H9 (cell line): ENCODE measurements around the gene GTF3C1. TPM values are rescaled to one million over a fixed set of nuclear protein-coding genes. Genes with fewer than 3 reads are reported as not detected.

ENCODE experiments used
- DNase-seq: peaks from one replicate; pipeline ENCODE4 v3.0.0-alpha.2; 2017
- H2AFZ ChIP-seq: one replicate; pipeline ENCODE4 v1.6.1; 2013; ENCODE audit warnings: mild to moderate bottlenecking, low read length, control low read depth, moderate library complexity
- H2AK5ac ChIP-seq: 2 replicates; pipeline ENCODE4 v1.6.1; 2013; ENCODE audit warnings: low read length, control low read depth, mixed read lengths; ENCODE audit not compliant: insufficient read length
- H2BK120ac ChIP-seq: one replicate; pipeline ENCODE4 v1.6.1; 2013; ENCODE audit warnings: low read depth, mild to moderate bottlenecking, low read length, control low read depth, inconsistent platforms; ENCODE audit not compliant: poor library complexity, severe bottlenecking
- H2BK12ac ChIP-seq: 2 replicates; pipeline ENCODE4 v1.6.1; 2013; ENCODE audit warnings: low read length, control low read depth, mixed read lengths, low read depth; ENCODE audit not compliant: insufficient read length
- H2BK15ac ChIP-seq: 2 replicates; pipeline ENCODE4 v1.6.1; 2013; ENCODE audit warnings: low read depth, low read length, control low read depth
- H2BK20ac ChIP-seq: one replicate; pipeline ENCODE4 v1.6.1; 2013; ENCODE audit warnings: low read depth, mild to moderate bottlenecking, low read length, control low read depth, inconsistent platforms; ENCODE audit not compliant: poor library complexity, severe bottlenecking
- H2BK5ac ChIP-seq: 2 replicates; pipeline ENCODE4 v1.6.1; 2013; ENCODE audit warnings: low read length, control low read depth, mixed read lengths; ENCODE audit not compliant: insufficient read length
- H3K14ac ChIP-seq: 2 replicates; pipeline ENCODE4 v1.6.1; 2013; ENCODE audit warnings: low read length, control low read depth; ENCODE audit not compliant: insufficient read depth
- H3K18ac ChIP-seq: 2 replicates; pipeline ENCODE4 v1.6.1; 2013; ENCODE audit warnings: low read depth, mild to moderate bottlenecking, mixed read lengths, low read length, control low read depth; ENCODE audit not compliant: insufficient read length
- H3K23ac ChIP-seq: 2 replicates; pipeline ENCODE4 v1.6.1; 2013; ENCODE audit warnings: low read length, control low read depth, mixed read lengths, low read depth; ENCODE audit not compliant: insufficient read length
- H3K23me2 ChIP-seq: 2 replicates; pipeline ENCODE4 v1.6.1; 2013; ENCODE audit warnings: low read depth, mild to moderate bottlenecking, mixed read lengths, low read length, control low read depth; ENCODE audit not compliant: insufficient read length, poor library complexity, severe bottlenecking
- H3K27ac ChIP-seq: 2 replicates; pipeline ENCODE4 v1.5.1; 2013; ENCODE audit warnings: low read length, control low read depth, mixed read lengths, low read depth; ENCODE audit not compliant: insufficient read length
- H3K27me3 ChIP-seq: 2 replicates; pipeline ENCODE4 v1.6.1; 2013; ENCODE audit warnings: low read length, control low read depth, inconsistent platforms; ENCODE audit not compliant: insufficient read depth
- H3K4ac ChIP-seq: 2 replicates; pipeline ENCODE4 v1.6.1; 2013; ENCODE audit warnings: low read depth, mild to moderate bottlenecking, control low read depth, inconsistent platforms, low read length, moderate library complexity
- H3K4me1 ChIP-seq: 2 replicates; pipeline ENCODE4 v1.6.1; 2013; ENCODE audit warnings: low read length, control low read depth, inconsistent platforms; ENCODE audit not compliant: insufficient read depth
- H3K4me2 ChIP-seq: 2 replicates; pipeline ENCODE4 v1.6.1; 2013; ENCODE audit warnings: low read length, control low read depth, mixed read lengths; ENCODE audit not compliant: insufficient read length, insufficient read depth
- H3K56ac ChIP-seq: 2 replicates; pipeline ENCODE4 v1.6.1; 2013; ENCODE audit warnings: low read depth, mild to moderate bottlenecking, mixed read lengths, low read length, control low read depth; ENCODE audit not compliant: insufficient read length
- H3K79me1 ChIP-seq: 2 replicates; pipeline ENCODE4 v1.6.1; 2013; ENCODE audit warnings: low read depth, mild to moderate bottlenecking, moderate library complexity, low read length, control low read depth, inconsistent platforms; ENCODE audit not compliant: insufficient read depth, poor library complexity, severe bottlenecking
- H3K79me2 ChIP-seq: 2 replicates; pipeline ENCODE4 v1.6.1; 2013; ENCODE audit warnings: low read length, control low read depth, inconsistent platforms; ENCODE audit not compliant: insufficient read depth
- H3K9ac ChIP-seq: 2 replicates; pipeline ENCODE4 v1.6.1; 2013; ENCODE audit warnings: low read length, control low read depth, mixed read lengths; ENCODE audit not compliant: insufficient read length; ENCODE audit errors: extremely low read depth
- H3K9me3 ChIP-seq: one replicate; pipeline ENCODE4 v1.6.1; 2013; ENCODE audit warnings: low read depth, low read length, inconsistent platforms; ENCODE audit not compliant: control insufficient read depth
- H3T11ph ChIP-seq: one replicate; pipeline ENCODE4 v1.6.1; 2013; ENCODE audit warnings: mild to moderate bottlenecking, low read length, control low read depth, inconsistent platforms
- H4K20me1 ChIP-seq: one replicate; pipeline ENCODE4 v1.6.1; 2013; ENCODE audit not compliant: control insufficient read depth, insufficient read length, insufficient read depth
- H4K5ac ChIP-seq: 2 replicates; pipeline ENCODE4 v1.6.1; 2013; ENCODE audit warnings: low read depth, mild to moderate bottlenecking, mixed read lengths, low read length, control low read depth; ENCODE audit not compliant: insufficient read length
- H4K8ac ChIP-seq: replicated peaks from 2 replicates; pipeline ENCODE4 v1.6.1; 2013; ENCODE audit warnings: low read length, control low read depth, mixed read lengths, low read depth; ENCODE audit not compliant: insufficient read length
- H4K91ac ChIP-seq: 2 replicates; pipeline ENCODE4 v1.6.1; 2013; ENCODE audit warnings: low read depth, mild to moderate bottlenecking, moderate library complexity, mixed read lengths, low read length, control low read depth; ENCODE audit not compliant: insufficient read length
- H3K27ac Mint-ChIP-seq, 3 experiments: 2 replicates in 2 of 3; 3 replicates in 1 of 3; pipeline ENCODE4 v1.8.0; 2020 to 2021; ENCODE audit warnings: mixed read lengths in 3 of 3, mild to moderate bottlenecking in 1 of 3, moderate library complexity in 1 of 3
- H3K27me3 Mint-ChIP-seq: 2 replicates; pipeline ENCODE4 v1.8.0; 2021; ENCODE audit warnings: low read depth, mild to moderate bottlenecking, moderate library complexity, mixed read lengths
- H3K36me3 Mint-ChIP-seq, 3 experiments: 2 replicates in 2 of 3; 3 replicates in 1 of 3; pipeline ENCODE4 v1.8.0; 2020 to 2021; ENCODE audit warnings: low read depth in 3 of 3, mixed read lengths in 3 of 3; ENCODE audit not compliant: insufficient read depth in 1 of 3
- H3K4me1 Mint-ChIP-seq, 2 experiments: 2 replicates each; pipeline ENCODE4 v1.8.0; 2020; ENCODE audit warnings: mixed read lengths in 2 of 2
- H3K4me3 Mint-ChIP-seq, 2 experiments: 2 replicates in 1 of 2; 3 replicates in 1 of 2; pipeline ENCODE4 v1.8.0; 2020 to 2021; ENCODE audit warnings: mild to moderate bottlenecking in 2 of 2, mixed read lengths in 2 of 2, moderate library complexity in 1 of 2
- H3K9me3 Mint-ChIP-seq, 2 experiments: 2 replicates in 1 of 2; 3 replicates in 1 of 2; pipeline ENCODE4 v1.8.0; 2020; ENCODE audit warnings: mild to moderate bottlenecking in 2 of 2, mixed read lengths in 2 of 2, moderate library complexity in 1 of 2
- WGBS: extraction: QIAGEN DNeasy Blood & Tissue Kit; methylation state at CpG from one replicate; pipeline ENCODE4 v1.1.7; 2013; ENCODE audit warnings: missing lambda C conversion rate, low lambda C conversion rate, mixed read lengths; ENCODE audit not compliant: insufficient read length; ENCODE audit errors: extremely low coverage; 5-methylcytosine and 5-hydroxymethylcytosine counted together
- total RNA-seq: library from RNA; stranded (reverse); gene quantifications from 2 replicates; pipeline ENCODE4 v1.2.1, GENCODE V29; 2021
- TF ChIP-seq, protein P1 (sequence below): fragments of 200-600 bp; sonication (generic); conservative IDR thresholded peaks from 3 replicates; pipeline ENCODE4 v1.8.0; 2021; ENCODE audit warnings: antibody characterized with exemption, mild to moderate bottlenecking

GTF3C1 gene
- total RNA-seq, 1 experiment from 2014 or later, result 113 TPM

GRCh38 chr16:27579087-27579980 lies 29.6 kb upstream of the GTF3C1 start:
- Histone ChIP-seq H3K27me3 (no peaks in the 10 kb centered on the region), H3K18ac (no peak overlapping the region), H3K79me2 (no peaks in the 10 kb centered on the region), H2BK120ac (no peak overlapping the region), H3K9ac (no peak overlapping the region), H3K9me3 (no peaks in the 10 kb centered on the region), H2BK5ac (no peak overlapping the region), H3K23ac (no peak overlapping the region), H3K23me2 (no peaks in the 10 kb centered on the region), H3K79me1 (no peaks in the 10 kb centered on the region), H4K5ac (no peak overlapping the region), H3K27ac (no peak overlapping the region), H2BK15ac (no peak overlapping the region), H2BK20ac (no peak overlapping the region), H3K4me2 (no peak overlapping the region), H3K4me1 (no peaks in the 10 kb centered on the region), H3T11ph (no peak overlapping the region), H4K8ac (no peak overlapping the region), H2BK12ac (no peak overlapping the region), H3K14ac (no peak overlapping the region), H4K20me1 (no peaks in the 10 kb centered on the region), H2AK5ac (no peak overlapping the region), H3K56ac (no peak overlapping the region), H3K4ac (no peak overlapping the region), H2AFZ (no peak overlapping the region), H4K91ac (no peak overlapping the region)
- WGBS, result no CpG with 5 or more reads among the region's 4 CpGs
- Mint-ChIP-seq H3K9me3 (no peaks in the 10 kb centered on the region), H3K27ac (peak overlapping the region in 1 of 3 experiments; percentile 68; a peak in 2 of 7 replicates), H3K4me1 (peaks cover 19% of the 10 kb centered on the region in 2 experiments), H3K36me3 (peaks cover 0 to 3% (median 2%) of the 10 kb centered on the region in 3 experiments; a peak in 4 of 7 replicates), H3K4me3 (no peak overlapping the region), H3K27me3 (no peaks in the 10 kb centered on the region)
- no peak for DNase-seq
- TF ChIP-seq, protein P1, sequence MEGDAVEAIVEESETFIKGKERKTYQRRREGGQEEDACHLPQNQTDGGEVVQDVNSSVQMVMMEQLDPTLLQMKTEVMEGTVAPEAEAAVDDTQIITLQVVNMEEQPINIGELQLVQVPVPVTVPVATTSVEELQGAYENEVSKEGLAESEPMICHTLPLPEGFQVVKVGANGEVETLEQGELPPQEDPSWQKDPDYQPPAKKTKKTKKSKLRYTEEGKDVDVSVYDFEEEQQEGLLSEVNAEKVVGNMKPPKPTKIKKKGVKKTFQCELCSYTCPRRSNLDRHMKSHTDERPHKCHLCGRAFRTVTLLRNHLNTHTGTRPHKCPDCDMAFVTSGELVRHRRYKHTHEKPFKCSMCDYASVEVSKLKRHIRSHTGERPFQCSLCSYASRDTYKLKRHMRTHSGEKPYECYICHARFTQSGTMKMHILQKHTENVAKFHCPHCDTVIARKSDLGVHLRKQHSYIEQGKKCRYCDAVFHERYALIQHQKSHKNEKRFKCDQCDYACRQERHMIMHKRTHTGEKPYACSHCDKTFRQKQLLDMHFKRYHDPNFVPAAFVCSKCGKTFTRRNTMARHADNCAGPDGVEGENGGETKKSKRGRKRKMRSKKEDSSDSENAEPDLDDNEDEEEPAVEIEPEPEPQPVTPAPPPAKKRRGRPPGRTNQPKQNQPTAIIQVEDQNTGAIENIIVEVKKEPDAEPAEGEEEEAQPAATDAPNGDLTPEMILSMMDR, result no peak
